Activated CD4-positive, alpha-beta T cell treated with anti-CD3 and anti-CD28 coated beads for 24 hours (primary cell): ENCODE measurements around the gene GUCY1A1.

Experiments
- DNase-seq, 2 donors: peaks; one replicate each; pipeline ENCODE4 v3.0.0-alpha.2; 2020; ENCODE audit warnings: low read depth in 2 of 2

GUCY1A1 gene

GRCh38 chr4:155741546-155741945 is 74.9 kb downstream of the GUCY1A1 start:
- DNase-seq: no peak

- DNase-seq: no peak
Measured at GRCh38 chr4:155742310-155743015, 75.8 kb downstream of the GUCY1A1 start.

- no peak for DNase-seq
Measured at GRCh38 chr4:155745984-155746383, 79.3 kb downstream of the GUCY1A1 start.

- DNase-seq: no peak
Measured at GRCh38 chr4:155748039-155748438, 81.4 kb downstream of the GUCY1A1 start.

- no peak for DNase-seq
Measured at GRCh38 chr4:155749041-155749440, 82.4 kb downstream of the GUCY1A1 start.

GRCh38 chr4:155751569-155751968 is 84.9 kb downstream of the GUCY1A1 start:
- DNase-seq: no peak

GRCh38 chr4:155757745-155758265 is 91.2 kb downstream of the GUCY1A1 start:
- no peak for DNase-seq

GRCh38 chr4:155758481-155759371 is 92.1 kb downstream of the GUCY1A1 start, which contains the start of gene GUCY1B1:
TSS of gene GUCY1B1 (plus strand) at chr4:155759021. CDS start at chr4:155759141, 120 bp downstream.
- DNase-seq: peak; percentile 47 to 48

- DNase-seq: no peak
Measured at GRCh38 chr4:155759372-155760252, 93.0 kb downstream of the GUCY1A1 start.

GRCh38 chr4:155761047-155761446 is 94.4 kb downstream of the GUCY1A1 start:
- no peak for DNase-seq

- no peak for DNase-seq
Measured at GRCh38 chr4:155761916-155762315, 95.3 kb downstream of the GUCY1A1 start.

GRCh38 chr4:155762334-155762733 is 95.7 kb downstream of the GUCY1A1 start:
- no peak for DNase-seq

GRCh38 chr4:155763551-155763950 is 96.9 kb downstream of the GUCY1A1 start:
- DNase-seq: no peak

GRCh38 chr4:155765149-155765548 is 98.5 kb downstream of the GUCY1A1 start:
- DNase-seq: no peak

- no peak for DNase-seq
Measured at GRCh38 chr4:155766622-155767021, 100.0 kb downstream of the GUCY1A1 start.

GRCh38 chr4:155768370-155768769 is 101.7 kb downstream of the GUCY1A1 start:
- no peak for DNase-seq

GRCh38 chr4:155769090-155769489 is 102.4 kb downstream of the GUCY1A1 start:
- DNase-seq: no peak

- no peak for DNase-seq
Measured at GRCh38 chr4:155772459-155773195, 106.0 kb downstream of the GUCY1A1 start.

- no peak for DNase-seq
Measured at GRCh38 chr4:155773196-155773800, 106.7 kb downstream of the GUCY1A1 start.

GRCh38 chr4:155774033-155774432 is 107.4 kb downstream of the GUCY1A1 start:
- no peak for DNase-seq
